ENCODE data around the gene RAP1GAP. TPM values are rescaled to one million over a fixed set of nuclear protein-coding genes. Genes with fewer than 3 reads are reported as not detected.
A peak's percentile ranks its signal among the peaks of the same experiment; 100 is the strongest.

Gene RAP1GAP
- 4.0 TPM for total RNA-seq
- 2.1 TPM for polyA plus RNA-seq

DNA sequence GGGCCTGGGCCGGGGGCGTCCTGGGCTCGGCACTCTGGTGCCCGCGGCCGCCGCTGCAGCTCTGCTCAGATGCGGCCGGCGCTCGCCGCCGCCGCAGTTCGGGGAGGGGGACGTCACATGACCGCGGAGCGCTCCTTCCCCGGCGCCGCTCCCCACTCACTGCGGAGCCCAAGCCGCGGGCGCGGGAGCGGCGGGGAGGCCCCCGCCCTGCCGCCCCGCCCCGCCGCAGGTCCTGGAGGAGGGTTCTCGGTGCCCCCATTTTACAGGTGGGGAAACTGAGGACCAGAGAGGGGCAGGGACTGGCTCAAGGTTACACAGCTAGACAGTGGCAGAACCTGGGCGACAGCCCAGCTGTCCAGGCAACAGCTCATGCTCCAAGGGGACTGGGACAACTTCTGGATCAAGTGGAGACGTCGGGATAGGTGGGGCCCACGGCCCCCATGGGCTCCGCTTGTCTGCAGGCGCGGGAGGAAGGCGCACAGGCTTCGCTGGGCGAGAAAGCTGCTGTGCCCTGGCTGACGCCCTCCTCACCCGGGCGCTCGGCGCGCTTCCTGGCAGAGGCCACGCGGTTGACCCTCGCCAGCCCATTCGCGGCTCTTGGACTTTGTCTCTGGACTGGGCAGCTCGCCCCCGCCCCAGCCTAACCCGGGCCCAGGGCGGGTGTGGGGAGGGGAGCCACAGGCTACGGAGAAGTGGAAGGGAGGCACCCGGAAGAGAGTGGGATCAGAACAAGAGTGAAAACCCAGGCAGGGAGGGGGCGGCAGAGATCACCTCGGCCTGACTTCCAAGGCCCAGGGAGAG is at the start of gene RAP1GAP:
TSS of gene RAP1GAP (minus strand) at position 100 of the 801 bp plus-strand sequence. CDS start 49,325 bp downstream, outside the sequence.
- Histone ChIP-seq H3K27ac (ENCODE audit: low read depth) (no peak within 1 kb of the TSS), H3K4me3 (ENCODE audit: low read depth, low read length) (peak within 1 kb of the TSS; percentile 36), H3K36me3 (ENCODE audit: insufficient read depth) (no peaks in the 10 kb centered on the region), H3K4me1 (ENCODE audit: insufficient read depth) (peaks cover 3% of the 10 kb centered on the region)
- no peak for DNase-seq (ENCODE audit: extremely low spot score)
- 1% methylated on average over 64 of the region's 64 CpGs for WGBS

DNA sequence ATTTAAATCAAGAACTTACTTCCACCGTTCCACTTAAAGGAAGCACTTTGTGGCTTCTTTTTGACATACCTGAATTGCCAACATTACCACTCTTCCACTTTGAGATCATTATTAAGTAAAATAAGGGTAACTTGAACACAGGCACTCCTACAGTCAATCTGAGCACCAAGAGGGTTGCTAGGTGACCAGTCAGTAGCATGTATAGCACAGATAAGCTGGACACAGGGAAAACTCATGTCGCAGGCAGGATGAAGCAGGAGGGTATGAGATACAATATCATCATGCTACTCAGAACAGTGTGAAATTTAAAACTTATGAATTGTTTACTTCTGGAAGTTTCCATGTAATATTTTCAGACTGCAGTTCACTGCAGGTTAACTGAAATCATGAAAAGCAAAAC is 47.0 kb upstream of the RAP1GAP start:
- H3K36me3 ChIP-seq (ENCODE audit: insufficient read depth): peaks cover 1% of the 10 kb centered on the region
- WGBS: 84% methylated on average over 2 of the region's 2 CpGs
- no peak for DNase-seq (ENCODE audit: extremely low spot score)
- H3K27ac ChIP-seq (ENCODE audit: low read depth): no peak overlapping the region
- no peaks in the 10 kb centered on the region for H3K4me1 ChIP-seq (ENCODE audit: insufficient read depth)
- H3K4me3 ChIP-seq (ENCODE audit: low read depth, low read length): no peak overlapping the region

DNA sequence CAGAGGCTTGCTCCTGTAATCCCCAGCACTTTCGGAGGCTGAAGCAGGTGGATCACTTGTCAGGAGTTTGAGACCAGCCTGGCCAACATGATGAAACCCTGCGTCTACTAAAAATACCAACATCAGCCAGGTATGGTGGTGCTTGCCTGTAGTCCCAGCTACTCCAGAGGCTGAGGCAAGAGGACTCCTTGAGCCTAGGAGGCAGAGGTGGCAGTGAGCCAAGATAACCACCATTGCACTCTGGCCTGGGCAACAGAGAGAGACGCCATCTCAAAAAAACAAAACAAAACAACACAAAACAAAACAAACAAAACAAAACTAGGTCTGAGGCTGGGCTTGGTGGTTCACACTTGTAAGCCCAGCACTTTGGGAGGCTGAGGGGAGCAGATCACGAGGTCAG is 38.7 kb upstream of the RAP1GAP start:
- 90% methylated on average over 4 of the region's 4 CpGs for WGBS
- peaks cover 1% of the 10 kb centered on the region for H3K36me3 ChIP-seq (ENCODE audit: insufficient read depth)

DNA sequence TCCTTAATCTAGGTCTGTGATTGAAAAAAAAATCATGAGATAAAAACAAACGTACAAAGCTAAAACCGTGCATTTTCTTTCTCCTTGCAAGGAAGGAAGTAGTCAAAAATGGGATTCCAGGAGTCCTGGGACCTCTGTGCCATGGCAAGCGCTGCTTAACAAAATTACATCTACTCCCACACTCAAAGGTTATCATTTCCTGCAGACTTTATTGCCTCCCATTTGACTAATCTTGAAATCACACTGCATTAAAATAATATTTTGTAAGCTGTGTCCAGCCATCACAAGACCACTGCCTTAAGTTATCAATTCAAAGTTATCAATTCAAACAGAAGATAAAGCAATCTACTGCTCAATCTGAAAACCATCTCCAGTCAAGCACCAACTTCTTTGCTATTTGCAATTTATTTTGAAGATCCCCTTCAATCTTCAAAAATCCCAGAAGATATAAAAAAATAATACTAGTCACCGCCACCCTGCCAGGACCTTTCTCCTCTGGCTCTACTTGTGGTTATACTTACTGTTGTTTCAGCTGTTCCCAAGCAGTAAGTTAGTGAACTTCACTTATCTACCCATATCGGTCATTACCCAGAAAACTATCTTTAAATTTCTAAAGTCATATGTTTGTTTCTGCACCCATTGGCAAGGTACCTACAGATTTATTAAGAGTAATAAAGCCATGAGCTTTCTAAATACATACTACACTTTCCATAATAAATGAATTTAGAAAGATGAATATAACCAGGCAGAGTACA is 38.1 kb upstream of the RAP1GAP start:
- peaks cover 2% of the 10 kb centered on the region for H3K36me3 ChIP-seq (ENCODE audit: insufficient read depth)
- 71% methylated on average over 5 of the region's 5 CpGs for WGBS
- no peaks in the 10 kb centered on the region for H3K4me1 ChIP-seq (ENCODE audit: insufficient read depth)
- no peak for DNase-seq (ENCODE audit: extremely low spot score)
- no peak overlapping the region for H3K27ac ChIP-seq (ENCODE audit: low read depth)
- no peak overlapping the region for H3K4me3 ChIP-seq (ENCODE audit: low read depth, low read length)

More for the DNA sequence above, 38.7 kb upstream of the RAP1GAP start:
- no peaks in the 10 kb centered on the region for H3K4me1 ChIP-seq (ENCODE audit: insufficient read depth)
- H3K4me3 ChIP-seq (ENCODE audit: low read depth, low read length): no peak overlapping the region
- no peak overlapping the region for H3K27ac ChIP-seq (ENCODE audit: low read depth)
- DNase-seq (ENCODE audit: extremely low spot score): no peak

DNA sequence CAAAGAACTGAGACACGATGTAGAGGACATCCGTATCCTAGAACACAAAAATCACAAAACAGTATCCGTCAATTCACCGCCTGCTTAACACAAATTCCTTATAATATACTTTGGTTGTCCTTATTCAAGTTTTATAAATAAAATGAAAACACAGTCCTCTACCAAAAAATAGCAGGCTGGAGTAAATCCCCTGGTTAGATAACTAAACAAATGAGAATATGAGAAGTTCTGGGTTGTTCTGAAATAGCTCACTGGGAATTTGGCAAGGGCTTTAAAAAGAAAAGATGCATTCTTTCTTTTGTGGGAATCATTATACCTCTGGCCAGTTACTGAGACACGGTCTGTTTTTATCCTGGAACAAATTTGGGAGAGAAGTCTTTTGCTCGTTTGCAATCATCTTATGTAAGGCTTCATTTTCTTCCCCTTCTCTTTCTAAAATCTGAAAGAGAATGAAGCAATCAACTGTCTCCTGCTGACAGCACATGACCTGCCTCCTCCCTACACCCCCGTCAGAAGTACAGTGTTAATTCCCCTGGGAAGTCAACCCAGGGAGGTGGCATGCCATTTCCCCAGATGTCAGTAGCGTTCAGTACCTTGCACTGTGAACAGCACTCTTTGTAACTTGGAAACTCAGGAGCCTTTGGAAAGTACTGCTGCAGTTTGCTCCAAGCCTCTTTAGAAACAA is 37.1 kb upstream of the RAP1GAP start:
- Histone ChIP-seq H3K4me3 (ENCODE audit: low read depth, low read length) (no peak overlapping the region), H3K36me3 (ENCODE audit: insufficient read depth) (peaks cover 3% of the 10 kb centered on the region), H3K4me1 (ENCODE audit: insufficient read depth) (no peaks in the 10 kb centered on the region), H3K27ac (ENCODE audit: low read depth) (no peak overlapping the region)
- 61% methylated on average over 8 of the region's 8 CpGs for WGBS
- DNase-seq (ENCODE audit: extremely low spot score): no peak

DNA sequence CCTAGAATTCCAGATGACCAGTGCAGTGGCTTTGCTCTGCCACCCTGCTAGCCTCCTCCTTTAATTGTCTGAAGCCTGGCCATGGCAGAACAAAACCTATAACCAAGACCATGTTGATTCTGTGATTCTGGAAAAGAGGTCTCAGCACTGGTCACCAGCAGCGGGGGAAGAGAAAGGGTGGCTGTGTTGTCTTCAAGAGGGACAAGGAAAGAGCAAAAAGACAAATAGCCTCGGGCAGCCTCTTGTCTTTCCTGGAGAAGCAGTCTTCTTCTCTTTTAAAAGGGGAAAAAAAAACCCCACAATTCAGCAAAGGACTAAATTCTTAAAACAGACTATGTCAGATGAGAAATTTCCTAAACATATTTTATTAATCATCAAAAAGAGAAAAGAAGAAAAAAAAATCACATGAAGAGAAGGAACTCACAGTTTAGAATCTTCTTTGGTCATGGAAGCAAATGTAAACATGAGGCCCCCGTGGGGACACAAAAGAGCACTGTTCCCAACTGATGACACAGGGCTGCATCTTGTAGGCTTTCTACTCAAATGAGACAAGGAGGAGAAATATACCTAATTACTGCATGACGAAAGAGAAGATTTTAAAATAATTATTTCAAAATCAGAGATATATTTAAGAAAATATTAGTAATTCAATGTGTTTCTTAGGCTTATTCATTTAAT is 36.3 kb upstream of the RAP1GAP start:
- no peak overlapping the region for H3K27ac ChIP-seq (ENCODE audit: low read depth)
- no peaks in the 10 kb centered on the region for H3K4me1 ChIP-seq (ENCODE audit: insufficient read depth)
- no peak for DNase-seq (ENCODE audit: extremely low spot score)
- H3K4me3 ChIP-seq (ENCODE audit: low read depth, low read length): no peak overlapping the region
- peaks cover 3% of the 10 kb centered on the region for H3K36me3 ChIP-seq (ENCODE audit: insufficient read depth)
- WGBS: 61% methylated on average over 4 of the region's 4 CpGs

DNA sequence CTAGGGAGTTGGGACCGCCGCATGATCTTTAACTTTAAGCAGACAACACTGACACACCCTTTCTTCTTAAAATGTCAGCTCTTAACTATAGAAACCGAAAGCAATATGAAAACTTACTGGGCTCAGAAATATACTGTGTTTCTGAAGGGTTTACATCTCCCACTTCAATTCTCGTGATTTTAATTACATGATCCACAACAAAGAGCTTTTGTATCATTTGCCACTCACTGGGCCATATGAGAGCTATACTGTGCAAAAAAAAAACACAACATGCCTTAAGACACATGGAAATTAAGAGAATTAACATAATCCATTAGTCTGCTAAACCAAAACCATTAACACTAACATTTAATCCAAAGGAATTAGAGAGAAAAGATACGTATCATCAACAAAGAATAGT is 35.0 kb upstream of the RAP1GAP start:
- H3K4me3 ChIP-seq (ENCODE audit: low read depth, low read length): no peak overlapping the region
- peaks cover 3% of the 10 kb centered on the region for H3K36me3 ChIP-seq (ENCODE audit: insufficient read depth)
- H3K27ac ChIP-seq (ENCODE audit: low read depth): no peak overlapping the region
- no peaks in the 10 kb centered on the region for H3K4me1 ChIP-seq (ENCODE audit: insufficient read depth)
- 90% methylated on average over 5 of the region's 5 CpGs for WGBS
- DNase-seq (ENCODE audit: extremely low spot score): no peak

DNA sequence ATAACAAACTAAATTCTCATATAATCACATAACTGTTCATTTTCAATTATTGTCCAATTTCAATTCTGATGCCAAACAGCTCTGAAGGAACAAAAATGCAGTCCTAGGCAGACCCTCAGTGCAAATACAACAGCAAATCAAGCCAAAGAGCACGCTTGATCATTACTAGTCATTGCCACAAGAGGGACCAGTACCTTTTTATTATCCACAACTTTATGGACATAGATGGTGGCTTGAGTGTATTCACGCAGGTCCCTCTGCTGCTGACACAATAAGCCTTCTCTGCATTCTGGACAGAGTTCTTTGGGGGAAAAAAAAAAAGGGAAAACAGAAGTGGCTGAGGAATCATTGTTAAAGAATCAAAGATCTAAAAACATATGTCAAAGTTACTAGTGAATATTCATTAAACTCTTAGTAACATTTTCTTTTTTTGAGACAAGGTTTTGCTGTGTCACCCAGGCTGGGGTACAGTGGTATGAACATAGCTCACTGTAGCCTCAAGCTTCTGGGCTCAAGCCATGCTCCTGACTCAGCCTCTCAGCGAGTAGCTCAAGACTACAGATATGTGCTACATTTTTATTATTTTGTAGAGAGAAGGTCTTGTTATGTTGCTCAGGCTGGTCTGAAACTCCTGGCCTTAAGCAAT is 34.3 kb upstream of the RAP1GAP start:
- Histone ChIP-seq H3K4me1 (ENCODE audit: insufficient read depth) (no peaks in the 10 kb centered on the region), H3K4me3 (ENCODE audit: low read depth, low read length) (no peak overlapping the region), H3K27ac (ENCODE audit: low read depth) (no peak overlapping the region), H3K36me3 (ENCODE audit: insufficient read depth) (peaks cover 3% of the 10 kb centered on the region)
- DNase-seq (ENCODE audit: extremely low spot score): no peak
- WGBS: 70% methylated on average over 3 of the region's 3 CpGs

DNA sequence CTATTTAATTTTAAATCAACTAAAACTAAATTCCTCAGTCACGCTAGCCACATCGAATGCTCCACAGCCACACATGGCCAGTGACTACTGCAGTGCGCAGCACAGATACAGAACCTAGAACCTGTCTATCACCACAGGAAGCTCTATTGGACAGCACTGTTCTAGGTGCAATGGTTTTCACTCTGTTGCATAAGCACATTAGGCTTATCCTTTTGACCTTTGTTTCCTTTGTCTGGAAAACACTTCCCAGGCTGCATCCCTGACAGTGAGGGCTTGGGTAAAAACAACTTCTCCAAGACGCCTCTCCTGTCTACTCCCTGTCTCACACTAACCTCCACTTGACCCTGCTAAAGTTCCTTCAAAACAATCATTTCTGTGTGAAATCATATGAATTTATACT is 33.6 kb upstream of the RAP1GAP start:
- 92% methylated on average over 4 of the region's 4 CpGs for WGBS
- Histone ChIP-seq H3K4me1 (ENCODE audit: insufficient read depth) (no peaks in the 10 kb centered on the region), H3K36me3 (ENCODE audit: insufficient read depth) (peaks cover 1% of the 10 kb centered on the region), H3K4me3 (ENCODE audit: low read depth, low read length) (no peak overlapping the region), H3K27ac (ENCODE audit: low read depth) (no peak overlapping the region)
- no peak for DNase-seq (ENCODE audit: extremely low spot score)

DNA sequence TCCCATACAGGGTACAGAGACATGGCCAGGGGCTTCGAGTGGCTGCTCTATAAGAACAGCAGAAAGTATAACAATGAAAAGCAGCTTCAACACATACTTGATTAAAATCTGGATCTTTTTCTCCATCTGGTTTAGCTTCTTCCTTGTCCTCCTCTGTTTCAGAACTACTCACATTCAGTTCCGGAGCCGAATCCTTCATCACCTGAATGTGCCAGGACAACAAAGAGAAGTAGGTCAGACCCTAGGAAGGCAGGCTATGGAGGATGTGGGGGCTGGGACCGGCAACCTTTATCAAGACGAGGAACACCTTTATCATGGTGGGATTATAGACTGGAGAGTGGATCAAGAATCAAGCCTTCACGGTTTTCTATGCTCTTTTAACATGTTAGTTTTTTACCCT is 32.2 kb upstream of the RAP1GAP start:
- DNase-seq (ENCODE audit: extremely low spot score): no peak
- WGBS: 92% methylated on average over 6 of the region's 6 CpGs
- Histone ChIP-seq H3K36me3 (ENCODE audit: insufficient read depth) (peaks cover 1% of the 10 kb centered on the region), H3K27ac (ENCODE audit: low read depth) (no peak overlapping the region), H3K4me3 (ENCODE audit: low read depth, low read length) (no peak overlapping the region), H3K4me1 (ENCODE audit: insufficient read depth) (no peaks in the 10 kb centered on the region)

DNA sequence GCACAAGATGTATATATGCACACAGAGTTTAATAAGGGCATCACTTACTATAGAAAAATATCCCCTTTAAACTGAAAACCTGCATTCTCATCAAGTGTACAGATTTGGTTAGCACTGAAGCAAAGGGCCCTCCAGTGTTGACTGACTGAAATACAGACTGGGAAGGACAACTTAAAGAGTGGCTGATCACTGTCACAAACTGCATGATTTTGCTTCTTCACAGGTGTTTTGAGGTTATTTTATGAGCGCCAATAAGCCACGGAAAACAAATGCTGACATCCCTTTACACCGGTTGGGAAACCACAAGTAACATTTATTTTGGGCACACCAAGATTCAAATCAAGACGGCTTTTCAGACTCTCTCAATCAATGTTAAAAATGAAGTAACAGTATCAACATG is 30.9 kb upstream of the RAP1GAP start:
- 91% methylated on average over 4 of the region's 4 CpGs for WGBS
- Histone ChIP-seq H3K4me3 (ENCODE audit: low read depth, low read length) (no peak overlapping the region), H3K4me1 (ENCODE audit: insufficient read depth) (no peaks in the 10 kb centered on the region), H3K27ac (ENCODE audit: low read depth) (no peak overlapping the region), H3K36me3 (ENCODE audit: insufficient read depth) (peaks cover 1% of the 10 kb centered on the region)
- DNase-seq (ENCODE audit: extremely low spot score): no peak

DNA sequence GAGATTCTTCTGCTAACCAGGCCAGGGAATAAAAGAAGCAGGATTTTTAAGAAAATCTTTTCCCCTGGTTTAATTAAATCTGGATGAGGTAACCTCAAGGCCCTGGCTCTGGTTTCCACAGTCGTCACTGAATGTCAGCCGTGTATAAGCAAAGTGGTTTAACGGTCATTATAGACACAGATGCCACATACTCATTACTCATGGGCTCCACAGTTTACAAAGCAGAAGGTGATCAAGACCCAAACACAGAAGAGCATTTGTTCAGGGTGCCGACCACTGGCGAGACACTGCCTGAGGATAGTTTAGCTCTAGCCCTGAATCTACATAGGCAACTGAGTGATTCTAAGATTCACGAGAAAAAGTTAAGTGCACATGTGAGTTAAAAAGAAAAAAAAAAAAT is 27.8 kb upstream of the RAP1GAP start:
- Histone ChIP-seq H3K4me1 (ENCODE audit: insufficient read depth) (no peaks in the 10 kb centered on the region), H3K27ac (ENCODE audit: low read depth) (no peak overlapping the region), H3K4me3 (ENCODE audit: low read depth, low read length) (no peak overlapping the region), H3K36me3 (ENCODE audit: insufficient read depth) (no peaks in the 10 kb centered on the region)
- DNase-seq (ENCODE audit: extremely low spot score): no peak
- 87% methylated on average over 6 of the region's 6 CpGs for WGBS

DNA sequence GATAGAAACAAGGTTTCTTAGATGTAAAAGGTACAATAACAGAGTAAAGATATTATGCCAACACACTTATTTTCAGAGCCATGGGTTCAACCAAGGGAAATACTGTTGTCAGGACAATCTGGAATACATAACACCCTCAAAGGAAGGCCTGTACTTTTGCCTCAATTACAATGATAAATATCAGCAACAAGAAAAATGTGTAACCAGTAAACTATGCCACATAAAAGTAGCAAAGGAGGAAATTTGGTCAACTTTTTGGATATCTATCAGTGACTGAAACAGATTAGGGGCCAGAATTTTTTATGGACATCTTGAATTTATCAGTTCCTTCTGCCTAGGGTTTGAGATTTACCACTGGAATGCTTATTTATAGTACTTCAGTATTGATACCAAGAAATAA is 24.6 kb upstream of the RAP1GAP start:
- H3K36me3 ChIP-seq (ENCODE audit: insufficient read depth): no peaks in the 10 kb centered on the region
- no peak overlapping the region for H3K4me3 ChIP-seq (ENCODE audit: low read depth, low read length)
- H3K4me1 ChIP-seq (ENCODE audit: insufficient read depth): no peaks in the 10 kb centered on the region

More for the DNA sequence above, 24.6 kb upstream of the RAP1GAP start:
- H3K27ac ChIP-seq (ENCODE audit: low read depth): no peak overlapping the region
- no peak for DNase-seq (ENCODE audit: extremely low spot score)
